Measurements from ENCODE around the gene GOLGA8T.
"Not testable (repeated sequence)": the region's sequence is repeated elsewhere in the genome, so short reads cannot be mapped to it uniquely, and the experiment has no call there.

The GOLGA8T gene

GRCh38 chr15:30192119-30192745 is 57.4 kb downstream of the GOLGA8T start:
- DNase-seq: not testable (repeated sequence)

DNA sequence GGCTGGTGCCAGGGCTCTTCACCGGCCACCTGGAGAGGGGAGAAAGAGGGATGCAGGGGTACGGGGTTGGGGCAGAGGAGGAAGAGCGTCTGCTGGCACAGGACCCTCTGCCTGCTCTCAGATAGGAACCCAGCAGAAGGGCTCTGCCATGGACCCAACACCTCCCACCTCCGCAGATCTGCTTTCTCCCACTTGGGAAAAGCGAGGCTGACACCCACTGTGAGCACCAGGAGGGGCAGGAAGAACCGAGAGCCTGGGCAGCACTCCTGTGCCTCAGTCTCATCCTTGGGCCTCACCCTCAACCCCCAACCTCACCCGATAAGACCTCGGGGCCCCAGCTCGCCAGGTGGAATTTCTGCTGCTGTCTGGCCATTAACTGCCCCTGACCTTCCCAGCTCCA is 58.0 kb downstream of the GOLGA8T start:
- not testable (repeated sequence) for DNase-seq

Measured in suppressor macrophage treated with lipopolysaccharide for 1 hour (primary cell).